GM19438 (cell line): Measurements from ENCODE around the gene ATP6V1A.
"Not testable (repeated sequence)": the region's sequence is repeated elsewhere in the genome, so short reads cannot be mapped to it uniquely, and the experiment has no call there.

Experiments
- ATAC-seq: cut with Tn5 transposase; IDR thresholded peaks from one replicate; pipeline ENCODE4 v1.9.1; 2021; ENCODE audit warnings: low read depth; ENCODE audit not compliant: unreplicated experiment

ATP6V1A gene

GRCh38 chr3:113812854-113813253 is 66.0 kb downstream of the ATP6V1A start:
- no peak for ATAC-seq

DNA sequence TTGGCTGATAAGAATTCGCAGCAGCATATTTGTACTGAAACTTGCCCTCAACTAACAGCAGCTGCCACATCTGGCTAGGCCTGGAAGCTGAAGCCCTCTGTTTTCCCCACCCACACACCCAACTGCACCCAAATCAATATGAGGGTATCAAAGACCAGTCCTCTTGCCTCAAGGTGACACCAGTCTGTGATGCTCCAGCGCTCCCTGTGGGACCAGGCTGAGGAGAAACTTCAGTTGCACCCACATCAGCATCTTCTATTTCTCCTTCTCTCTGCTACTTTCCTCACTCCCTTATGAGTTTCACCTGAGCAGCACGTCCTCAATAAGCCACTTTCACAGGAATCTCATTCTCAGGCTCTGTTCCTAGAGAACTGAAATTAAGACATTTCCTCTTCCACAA is 73.0 kb downstream of the ATP6V1A start:
- no peak for ATAC-seq

GRCh38 chr3:113825090-113825489 is 78.3 kb downstream of the ATP6V1A start:
- ATAC-seq = peak; percentile 48

DNA sequence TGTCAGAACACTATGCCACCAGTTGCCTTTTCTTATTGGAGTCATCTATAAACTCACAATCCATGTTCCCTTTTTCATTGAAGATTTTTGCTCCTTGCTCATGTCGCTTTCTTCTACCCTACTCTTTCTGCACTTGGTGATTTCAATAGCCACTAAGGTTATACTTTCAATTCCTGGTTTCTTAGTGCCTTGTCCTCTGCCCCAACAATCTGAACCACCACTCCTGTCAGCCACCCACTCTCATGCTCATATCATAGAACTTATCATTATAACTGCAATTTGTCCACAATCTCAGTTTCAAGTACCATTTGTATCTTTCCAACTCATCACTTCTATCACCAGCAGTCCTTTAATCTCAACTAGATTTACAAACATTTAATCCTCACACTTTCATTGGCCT is 81.8 kb downstream of the ATP6V1A start:
- no peak for ATAC-seq

GRCh38 chr3:113829576-113830354 is 82.9 kb downstream of the ATP6V1A start:
- ATAC-seq = no peak

- ATAC-seq = no peak
These were observed 84.2 kb downstream of the ATP6V1A start for GRCh38 chr3:113831103-113831355.

- no peak for ATAC-seq
These were observed 85.8 kb downstream of the ATP6V1A start for GRCh38 chr3:113832477-113833164.

- ATAC-seq = no peak
These were observed 88.1 kb downstream of the ATP6V1A start for GRCh38 chr3:113834983-113835382.

DNA sequence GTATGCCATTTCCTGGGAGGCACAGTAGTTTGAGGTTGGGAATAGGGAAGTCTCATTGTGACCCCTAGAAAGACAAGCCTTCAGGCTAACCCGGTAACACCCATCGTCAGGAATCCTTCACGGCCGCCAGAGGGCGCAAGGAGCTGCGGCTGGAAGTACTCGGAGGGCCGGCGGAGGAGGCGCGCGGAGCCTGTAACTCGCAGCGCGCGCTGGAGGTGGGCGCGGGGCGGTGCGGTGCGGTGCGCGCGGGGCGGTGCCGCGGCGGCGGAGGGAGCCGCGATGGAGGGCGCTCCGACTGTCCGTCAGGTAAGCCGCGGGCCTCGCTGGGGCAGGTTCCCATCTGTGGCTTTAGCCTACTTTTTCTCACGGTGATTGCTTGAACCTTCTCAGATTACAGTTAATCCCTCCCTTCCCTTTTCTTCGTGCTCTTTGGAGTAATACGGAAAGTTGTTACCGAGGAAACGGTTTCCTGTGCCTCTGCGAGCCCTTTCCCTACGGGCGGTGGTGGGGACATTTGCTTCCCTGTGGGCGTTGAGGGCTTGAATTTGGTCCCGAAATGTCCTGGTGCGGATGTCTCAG is 91.9 kb downstream of the ATP6V1A start, which contains the start of gene GRAMD1C:
Gene GRAMD1C (plus strand): TSS at position 158 of the 579 bp plus-strand sequence. CDS start 122 bp downstream, at position 280.
- ATAC-seq = peak; percentile 95

- ATAC-seq = no peak
These were observed 92.7 kb downstream of the ATP6V1A start for GRCh38 chr3:113839551-113839950.

- ATAC-seq = no peak
These were observed 97.9 kb downstream of the ATP6V1A start for GRCh38 chr3:113844622-113845222.

- no peak for ATAC-seq
These were observed 100.4 kb downstream of the ATP6V1A start for GRCh38 chr3:113847247-113847646.

DNA sequence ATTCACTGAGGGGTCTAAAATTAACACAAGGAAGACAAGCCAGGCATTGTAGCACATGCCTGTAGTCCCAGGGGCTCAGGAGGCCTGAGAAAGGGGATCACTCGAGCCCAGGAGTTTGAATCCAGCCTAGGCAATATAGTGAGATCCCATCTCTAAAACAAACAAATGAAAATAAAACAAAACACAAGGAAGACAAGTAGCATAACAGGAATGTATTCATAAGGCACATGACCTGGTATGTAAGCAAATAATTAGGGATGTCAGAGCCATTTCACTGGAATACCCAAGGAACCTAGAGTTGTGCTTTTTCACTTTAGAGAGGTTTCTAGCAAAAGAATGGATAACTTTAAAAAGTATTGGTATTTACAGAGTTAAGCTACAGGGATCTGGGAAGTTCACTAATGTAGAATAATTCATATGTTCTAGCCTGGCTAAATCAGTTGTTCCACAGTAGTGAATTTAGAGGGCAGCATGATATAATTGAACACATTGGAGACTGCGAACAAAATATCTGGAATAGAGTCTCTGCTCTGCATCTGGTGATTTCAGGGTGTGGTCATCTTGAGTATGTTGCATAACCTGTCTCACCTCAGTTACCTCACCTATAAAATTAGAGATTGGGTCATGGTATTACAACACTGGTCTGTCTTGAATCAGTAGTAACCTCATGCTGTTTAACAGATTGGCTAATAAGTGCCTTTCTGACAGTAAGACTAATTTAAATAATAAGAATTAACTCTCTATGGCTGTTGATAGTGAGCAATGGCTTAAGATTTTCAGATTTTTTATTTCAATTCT is 101.0 kb downstream of the ATP6V1A start:
- no peak for ATAC-seq

DNA sequence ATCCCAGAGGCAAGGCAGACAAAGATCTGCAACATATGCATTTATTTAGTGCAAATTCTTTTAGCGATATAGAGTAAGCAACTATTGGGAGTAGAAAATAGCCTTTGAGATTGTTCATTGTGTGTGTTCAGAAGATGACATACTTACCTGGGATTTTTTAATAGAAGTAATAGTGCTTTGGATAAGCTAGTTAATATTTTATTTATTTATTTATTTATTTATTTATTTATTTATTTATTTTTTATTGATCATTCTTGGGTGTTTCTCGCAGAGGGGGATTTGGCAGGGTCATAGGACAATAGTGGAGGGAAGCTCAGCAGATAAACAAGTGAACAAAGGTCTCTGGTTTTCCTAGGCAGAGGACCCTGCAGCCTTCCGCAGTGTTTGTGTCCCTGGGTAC is 102.2 kb downstream of the ATP6V1A start:
- ATAC-seq = not testable (repeated sequence)

- ATAC-seq = not testable (repeated sequence)
These were observed 103.0 kb downstream of the ATP6V1A start for GRCh38 chr3:113849841-113850240.

DNA sequence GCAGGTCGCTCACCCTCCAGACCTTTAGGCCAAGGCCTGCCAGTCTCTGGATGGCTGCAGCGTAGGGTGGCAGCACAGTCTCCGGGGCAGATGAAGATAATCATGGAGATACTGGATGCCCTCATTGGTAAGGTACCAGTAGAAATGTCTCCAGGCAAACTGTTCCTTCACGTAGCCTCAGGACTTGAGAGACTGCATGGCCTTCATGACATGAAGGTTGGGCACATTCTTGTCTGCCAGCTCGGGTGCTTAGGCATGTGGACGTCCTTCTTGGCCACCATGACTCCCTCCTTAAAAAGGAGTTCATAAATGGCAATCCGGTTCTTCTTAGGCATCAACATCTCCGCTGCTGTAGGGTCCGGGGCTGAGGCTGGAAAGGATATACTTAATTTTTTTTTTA is 103.6 kb downstream of the ATP6V1A start:
- ATAC-seq = not testable (repeated sequence)

GRCh38 chr3:113852506-113852905 is 105.7 kb downstream of the ATP6V1A start:
- ATAC-seq = no peak
